Endothelial cell of umbilical vein (primary cell): ENCODE data around the gene CCNK. TPM values are rescaled to one million over a fixed set of nuclear protein-coding genes. Genes with fewer than 3 reads are reported as not detected.

Source experiments
- BruUV-seq: library from RNA; stranded (reverse); fragments of 400-500 nt; replicated peaks from 2 replicates; lab custom pipeline; 2021; lab: Mats Ljungman, UMichigan
- CTCF ChIA-PET: fragments of 300-600, 350-600 bp; sonication (Branson Sonifier 250); formaldehyde crosslinking; loops from one replicate; lab custom pipeline; 2021; ENCODE audit warnings: antibody characterized with exemption, inconsistent platforms; lab: Charles Lee
- POLR2A ChIA-PET: fragments of 300-600, 350-600 bp; sonication (Branson Sonifier 250); formaldehyde crosslinking; loops from one replicate; lab custom pipeline; 2021; ENCODE audit warnings: antibody characterized with exemption, inconsistent platforms; lab: Charles Lee
- DNase-seq: peaks from one replicate; pipeline ENCODE4 v3.0.0-alpha.2; 2011; ENCODE audit warnings: low read depth, low spot score
- FAIRE-seq: peaks from 2 replicates; lab custom pipeline; 2011; peaks lifted over from hg19 to GRCh38; lab: Jason Lieb, UNC
- H2AFZ ChIP-seq: 2 replicates; pipeline ENCODE4 v1.6.0; 2012; ENCODE audit warnings: low read depth, low read length, control low read depth, inconsistent platforms
- H3K27ac ChIP-seq: 2 replicates; pipeline ENCODE4 v1.5.1; 2011; ENCODE audit warnings: low read depth, mild to moderate bottlenecking, control low read depth, low read length, moderate library complexity; ENCODE audit not compliant: insufficient read depth
- H3K27me3 ChIP-seq, 2 experiments: 2 replicates each; pipeline versions ENCODE4 v1.6.0 to v1.6.1; 2011; ENCODE audit warnings: low read length in 2 of 2, mixed read lengths in 1 of 2; ENCODE audit not compliant: control insufficient read depth in 2 of 2, insufficient read depth in 2 of 2
- H3K36me3 ChIP-seq, 2 experiments: 2 replicates in 1 of 2; 3 replicates in 1 of 2; pipeline ENCODE4 v1.5.1; 2011; ENCODE audit warnings: low read length in 2 of 2, mild to moderate bottlenecking in 1 of 2, moderate library complexity in 1 of 2; ENCODE audit not compliant: control insufficient read depth in 2 of 2, insufficient read depth in 2 of 2; ENCODE audit errors: extremely low read depth in 1 of 2
- H3K4me1 ChIP-seq: 3 replicates; pipeline ENCODE4 v1.5.1; 2011; ENCODE audit warnings: mild to moderate bottlenecking, low read length; ENCODE audit not compliant: control insufficient read depth, insufficient read depth; ENCODE audit errors: extremely low read depth
- H3K4me2 ChIP-seq: 2 replicates; pipeline ENCODE4 v1.6.1; 2011; ENCODE audit warnings: low read length, control low read depth, mixed read lengths; ENCODE audit not compliant: insufficient read depth
- H3K4me3 ChIP-seq, 3 experiments: fragments of 200-600 bp in 1 of 3; sonication (generic), shearing (Covaris generic) in 1 of 3; replicated peaks in 1 of 3; 2 replicates each; pipeline ENCODE4 v1.5.1; 2011 to 2016; ENCODE audit warnings: control low read depth in 3 of 3, low read length in 3 of 3, mild to moderate bottlenecking in 2 of 3, inconsistent platforms in 1 of 3, low read depth in 1 of 3, moderate library complexity in 1 of 3; ENCODE audit not compliant: insufficient read depth in 1 of 3
- H3K79me2 ChIP-seq: 2 replicates; pipeline ENCODE4 v1.6.0; 2012; ENCODE audit warnings: low read length, inconsistent platforms; ENCODE audit not compliant: control insufficient read depth, insufficient read depth
- H3K9ac ChIP-seq: replicated peaks from 2 replicates; pipeline ENCODE3; 2011; ENCODE audit warnings: low read length, control low read depth; ENCODE audit not compliant: insufficient read depth; ENCODE audit errors: extremely low read depth
- H3K9me1 ChIP-seq: replicated peaks from 3 replicates; pipeline ENCODE4 v1.6.0; 2011; ENCODE audit warnings: mild to moderate bottlenecking, low read length; ENCODE audit not compliant: control insufficient read depth, insufficient read depth; ENCODE audit errors: extremely low read depth
- H3K9me3 ChIP-seq: replicated peaks from 2 replicates; pipeline ENCODE4 v1.5.1; 2012; ENCODE audit warnings: low read length, inconsistent platforms; ENCODE audit not compliant: control insufficient read depth, insufficient read depth
- H4K20me1 ChIP-seq: replicated peaks from 2 replicates; pipeline ENCODE3; 2011; ENCODE audit warnings: mild to moderate bottlenecking, low read length; ENCODE audit not compliant: control insufficient read depth, insufficient read depth; ENCODE audit errors: extremely low read depth
- CTCF ChIP-seq, 2 donors: IDR thresholded peaks; 1 replicate in 1 of 2; 2 replicates in 1 of 2; pipeline ENCODE4 v1.5.1; 2011; ENCODE audit warnings: low read length in 2 of 2, mild to moderate bottlenecking in 2 of 2, moderate library complexity in 2 of 2, control low read depth in 1 of 2, inconsistent platforms in 1 of 2, low read depth in 1 of 2; ENCODE audit not compliant: insufficient read depth in 1 of 2; ENCODE audit errors: extremely low read depth in 1 of 2
- EZH2 ChIP-seq: IDR thresholded peaks from 2 replicates; pipeline ENCODE4 v1.6.1; 2012; ENCODE audit warnings: borderline replicate concordance, low read depth, mild to moderate bottlenecking, moderate library complexity, low read length, inconsistent platforms; ENCODE audit not compliant: severe bottlenecking
- FOS ChIP-seq: IDR thresholded peaks from 2 replicates; pipeline ENCODE4 v1.6.1; 2011; ENCODE audit warnings: mild to moderate bottlenecking, low read length, moderate library complexity, borderline replicate concordance; ENCODE audit not compliant: insufficient read depth
- GATA2 ChIP-seq: IDR thresholded peaks from 2 replicates; pipeline ENCODE4 v1.7.0; 2011; ENCODE audit warnings: low read depth, mild to moderate bottlenecking, moderate library complexity, mixed read lengths, low read length; ENCODE audit not compliant: insufficient read length, insufficient read depth
- JUN ChIP-seq: IDR thresholded peaks from 2 replicates; pipeline ENCODE4 v1.6.1; 2011; ENCODE audit warnings: borderline replicate concordance, low read depth; ENCODE audit not compliant: insufficient read length, insufficient read depth
- MAX ChIP-seq: IDR thresholded peaks from 2 replicates; pipeline ENCODE4 v1.6.1; 2011; ENCODE audit not compliant: insufficient read depth, insufficient read length
- MYC ChIP-seq: IDR thresholded peaks from one replicate; pipeline ENCODE4 v1.6.1; 2011; ENCODE audit warnings: mild to moderate bottlenecking, low read depth, low read length
- POLR2A ChIP-seq: IDR thresholded peaks from 2 replicates; pipeline ENCODE4 v1.6.1; 2012; ENCODE audit warnings: low read depth, mild to moderate bottlenecking, control low read depth, low read length
- POLR2AphosphoS5 ChIP-seq: IDR thresholded peaks from 2 replicates; pipeline ENCODE4 v1.6.1; 2012; ENCODE audit warnings: low read depth, mild to moderate bottlenecking, control low read depth, low read length, moderate library complexity; ENCODE audit not compliant: insufficient read depth
- dilution Hi-C: fragments of 300-500 bp; cut with MboI; formaldehyde crosslinking; loops from one replicate; pipeline ENCODE4 v1.15.0; 2019; ENCODE audit warnings: low sequenced_read_pairs; ENCODE audit not compliant: extremely low pct_ligation_motif_present
- intact Hi-C: fragments of 100-400 bp; cut with micrococcal nuclease; formaldehyde crosslinking; loops from one replicate; pipeline ENCODE4 v1.10.0; 2022
- polyA plus RNA-seq, 4 experiments: library from polyadenylated mRNA; depleted of rRNA in 3 of 4; stranded (reverse) in 3 of 4; unstranded in 1 of 4; fragments of >200 nt; gene quantifications; 2 replicates each; pipeline versions ENCODE4 v1.2.1 to v1.2.3, GENCODE V29; 2011 to 2012; ENCODE audit warnings: missing spikeins in 1 of 4
- total RNA-seq: library from RNA; stranded (reverse); gene quantifications from 2 replicates; pipeline ENCODE4 v1.2.3, GENCODE V29; 2021

CCNK gene
- total and polyA plus RNA-seq, 2 donors (not counting 3 experiments of a cell fraction or from before 2014, with no cell fraction given) = 11.9 to 59.3 TPM

- no peak overlapping the region for H2AFZ ChIP-seq
- no peak for DNase-seq
- no peaks in the 10 kb centered on the region for H3K27me3 ChIP-seq
- intact Hi-C loops (no loop called here), dilution Hi-C loops (no loop called here)
- TF ChIP-seq CTCF (IDR thresholded peaks at IDR 0.05; ENCODE audit: extremely low read depth in 1 of 2, insufficient read depth in 1 of 2, low read depth in 1 of 2, low read length in 2 of 2) (no peak), EZH2 (no peak), FOS (no peak), MYC (no peak), POLR2AphosphoS5 (no peak), GATA2 (no peak), POLR2A (no peak), MAX (no peak), JUN (no peak)
- peaks cover 29 to 30% of the 10 kb centered on the region in 2 experiments for H3K36me3 ChIP-seq
- H3K9me3 ChIP-seq = no peaks in the 10 kb centered on the region
- ChIA-PET POLR2A (no interaction called here), CTCF (interaction anchor here (0.9 kb wide), 1 partner anchor 14 kb away, joined by 3 read pairs; no protein-coding TSS in a partner anchor)
- no peak overlapping the region for H3K4me3 ChIP-seq
- H3K27ac ChIP-seq = no peak overlapping the region
- H3K4me1 ChIP-seq = peaks cover 22% of the 10 kb centered on the region
- H3K9me1 ChIP-seq = no peaks in the 10 kb centered on the region
- no TSS peak for BruUV-seq
- H3K4me2 ChIP-seq = no peak overlapping the region
- no peaks in the 10 kb centered on the region for H3K79me2 ChIP-seq
- FAIRE-seq = no peak
- H4K20me1 ChIP-seq = no peaks in the 10 kb centered on the region
- no peak overlapping the region for H3K9ac ChIP-seq
Measured at GRCh38 chr14:99503848-99504453, 22.7 kb downstream of the CCNK start.
